HepG2 (cell line): ENCODE data around the gene GGA1. TPM values are rescaled to one million over a fixed set of nuclear protein-coding genes. Genes with fewer than 3 reads are reported as not detected.
A peak's percentile ranks its signal among the peaks of the same experiment; 100 is the strongest.

Experiments used
- ATAC-seq: fragments of 200-7000 bp; cut with Tn5 transposase; 3 replicates; pipeline ENCODE4 v1.9.1; 2020; ENCODE audit warnings: mild to moderate bottlenecking, moderate library complexity
- BruUV-seq: library from RNA; stranded (reverse); fragments of 400-500 nt; replicated peaks from 2 replicates; lab custom pipeline; 2021; lab: Mats Ljungman, UMichigan
- CTCF ChIA-PET: fragments of 300-600 bp; formaldehyde crosslinking; extraction: SDS; loops from one replicate; lab custom pipeline; 2021; ENCODE audit warnings: low total read pairs, inconsistent platforms, low intra/inter-chr PET ratio; lab: Yijun Ruan, JAX
- POLR2A ChIA-PET: fragments of 350-600 bp; sonication (Branson Sonifier 250); formaldehyde crosslinking; loops from one replicate; lab custom pipeline; 2020; ENCODE audit warnings: antibody characterized with exemption, inconsistent platforms; lab: Yijun Ruan, JAX
- DNase-seq: peaks from one replicate; pipeline ENCODE4 v3.0.0-alpha.2; 2015; ENCODE audit warnings: low spot score
- FAIRE-seq: peaks from 3 replicates; lab custom pipeline; 2011; peaks lifted over from hg19 to GRCh38; lab: Jason Lieb, UNC
- H2AFZ ChIP-seq: one replicate; pipeline ENCODE4 v1.6.1; 2011; ENCODE audit warnings: low read length, inconsistent platforms
- H3K27ac ChIP-seq: fragments of 300-600 bp; 3 replicates; pipeline ENCODE4 v1.8.0; 2011; ENCODE audit warnings: mixed run types, mild to moderate bottlenecking, mixed read lengths, low read length, inconsistent platforms; ENCODE audit not compliant: insufficient read depth; ENCODE audit errors: extremely low read length
- H3K27me3 ChIP-seq, 2 experiments: fragments of 200-600 bp in 1 of 2; 2 replicates in 1 of 2; 3 replicates in 1 of 2; pipeline versions ENCODE4 v1.6.0 to v1.8.0; 2011; ENCODE audit warnings: low read length in 2 of 2, mild to moderate bottlenecking in 2 of 2, moderate library complexity in 2 of 2, inconsistent platforms in 1 of 2; ENCODE audit not compliant: insufficient read depth in 2 of 2, control insufficient read depth in 1 of 2
- H3K36me3 ChIP-seq, 2 experiments: fragments of 200-600 bp in 1 of 2; replicated peaks in 1 of 2; 2 replicates in 1 of 2; 3 replicates in 1 of 2; pipeline versions ENCODE4 v1.5.1 to v1.8.0; 2011; ENCODE audit warnings: low read length in 2 of 2, inconsistent platforms in 1 of 2; ENCODE audit not compliant: insufficient read depth in 2 of 2, control insufficient read depth in 1 of 2
- H3K4me1 ChIP-seq: 2 replicates; pipeline ENCODE4 v1.5.1; 2012; ENCODE audit warnings: low read length, inconsistent platforms; ENCODE audit not compliant: insufficient read depth
- H3K4me2 ChIP-seq: 2 replicates; pipeline ENCODE4 v1.6.0; 2011; ENCODE audit warnings: low read depth, low read length, inconsistent platforms
- H3K4me3 ChIP-seq, 3 experiments: fragments of 200-600 bp in 1 of 3; sonication (generic), shearing (Covaris generic) in 1 of 3; replicated peaks in 1 of 3; 2 replicates each; pipeline ENCODE4 v1.5.1; 2011 to 2016; ENCODE audit warnings: low read length in 3 of 3, inconsistent platforms in 2 of 3, low read depth in 2 of 3, mild to moderate bottlenecking in 2 of 3, control low read depth in 1 of 3, mixed read lengths in 1 of 3; ENCODE audit not compliant: insufficient read depth in 1 of 3
- H3K79me2 ChIP-seq: one replicate; pipeline ENCODE4 v1.6.1; 2011; ENCODE audit warnings: low read length, inconsistent platforms; ENCODE audit not compliant: insufficient read depth
- H3K9ac ChIP-seq: 2 replicates; pipeline ENCODE4 v1.6.0; 2011; ENCODE audit warnings: mild to moderate bottlenecking, low read depth, low read length, inconsistent platforms; ENCODE audit not compliant: insufficient read depth
- H3K9me3 ChIP-seq: 2 replicates; pipeline ENCODE4 v1.5.1; 2012; ENCODE audit warnings: mild to moderate bottlenecking, low read length
- H4K20me1 ChIP-seq: 2 replicates; pipeline ENCODE4 v1.6.0; 2011; ENCODE audit warnings: inconsistent platforms, mild to moderate bottlenecking, low read length, moderate library complexity; ENCODE audit not compliant: insufficient read depth
- AKAP8 ChIP-seq: sonication (generic); formaldehyde crosslinking; IDR thresholded peaks from 2 replicates; pipeline ENCODE4 v1.5.1; 2020; ENCODE audit warnings: mild to moderate bottlenecking, missing genetic modification reagents
- CERS6 ChIP-seq: sonication (generic); formaldehyde crosslinking; IDR thresholded peaks from 2 replicates; pipeline ENCODE4 v1.5.0; 2020; ENCODE audit warnings: missing genetic modification reagents
- DNMT3B ChIP-seq: conservative IDR thresholded peaks from 2 replicates; pipeline ENCODE4 v1.6.1; 2016; ENCODE audit warnings: missing biosample characterization, control low read depth
- EP300 ChIP-seq, 3 experiments: sonication (generic) in 1 of 3; formaldehyde crosslinking in 1 of 3; IDR thresholded peaks; 2 replicates each; pipeline versions ENCODE4 v1.5.1 to v1.6.1; 2011 to 2020; ENCODE audit warnings: low read depth in 2 of 3, low read length in 2 of 3, borderline replicate concordance in 1 of 3, improper control_type of control experiment in 1 of 3, mild to moderate bottlenecking in 1 of 3, missing genetic modification reagents in 1 of 3, moderate library complexity in 1 of 3
- ISX ChIP-seq: sonication (generic); formaldehyde crosslinking; conservative IDR thresholded peaks from 2 replicates; pipeline ENCODE4 v1.5.0; 2020; ENCODE audit warnings: missing genetic modification reagents
- KLF6 ChIP-seq: IDR thresholded peaks from 2 replicates; pipeline ENCODE4 v1.8.0; 2016; ENCODE audit warnings: missing biosample characterization, missing genetic modification reagents
- MTA1 ChIP-seq: sonication (generic); formaldehyde crosslinking; IDR thresholded peaks from 2 replicates; pipeline ENCODE4 v1.4.0; 2020; ENCODE audit warnings: missing genetic modification reagents, mild to moderate bottlenecking, borderline replicate concordance
- RFX1 ChIP-seq: fragments of 450-650 bp; IDR thresholded peaks from 2 replicates; pipeline ENCODE4 v1.6.1; 2017
- SMYD3 ChIP-seq: sonication (generic); formaldehyde crosslinking; IDR thresholded peaks from 2 replicates; pipeline ENCODE4 v1.8.1; 2023; ENCODE audit warnings: mild to moderate bottlenecking, missing genetic modification reagents
- SOX13 ChIP-seq, 3 experiments: fragments of 450-650 bp in 1 of 3; sonication (generic) in 1 of 3; formaldehyde crosslinking in 1 of 3; IDR thresholded peaks in 2 of 3; conservative IDR thresholded peaks in 1 of 3; 2 replicates each; pipeline versions ENCODE4 v1.5.0 to v1.6.1; 2016 to 2020; ENCODE audit warnings: antibody characterized with exemption in 1 of 3, mild to moderate bottlenecking in 1 of 3, missing compliant biosample characterization in 1 of 3, missing genetic modification reagents in 1 of 3, moderate library complexity in 1 of 3
- SPEN ChIP-seq: sonication (generic); formaldehyde crosslinking; IDR thresholded peaks from 2 replicates; pipeline ENCODE4 v1.5.1; 2020; ENCODE audit warnings: low read depth, mild to moderate bottlenecking, missing genetic modification reagents
- TCF7 ChIP-seq: sonication (generic); IDR thresholded peaks from 2 replicates; pipeline ENCODE4 v1.6.1; 2016; ENCODE audit warnings: antibody characterized with exemption, low read depth
- TOE1 ChIP-seq: sonication (generic); formaldehyde crosslinking; IDR thresholded peaks from 2 replicates; pipeline ENCODE4 v1.4.0; 2020; ENCODE audit warnings: mild to moderate bottlenecking, missing genetic modification reagents
- YEATS2 ChIP-seq: sonication (generic); formaldehyde crosslinking; IDR thresholded peaks from 2 replicates; pipeline ENCODE4 v1.4.0; 2020; ENCODE audit warnings: missing genetic modification reagents, borderline replicate concordance
- ZNF225 ChIP-seq: sonication (generic); formaldehyde crosslinking; IDR thresholded peaks from 2 replicates; pipeline ENCODE4 v1.4.0; 2020; ENCODE audit warnings: mild to moderate bottlenecking, missing genetic modification reagents
- ZNF256 ChIP-seq: sonication (generic); formaldehyde crosslinking; conservative IDR thresholded peaks from 2 replicates; pipeline ENCODE4 v1.4.0; 2020; ENCODE audit warnings: missing genetic modification reagents
- ZNF296 ChIP-seq: sonication (generic); formaldehyde crosslinking; conservative IDR thresholded peaks from 2 replicates; pipeline ENCODE4 v1.5.0; 2020; ENCODE audit warnings: mild to moderate bottlenecking, missing genetic modification reagents
- ZNF30 ChIP-seq: sonication (generic); formaldehyde crosslinking; IDR thresholded peaks from 2 replicates; pipeline ENCODE4 v1.5.0; 2020; ENCODE audit warnings: mild to moderate bottlenecking, missing genetic modification reagents
- ZNF343 ChIP-seq: sonication (generic); formaldehyde crosslinking; IDR thresholded peaks from 2 replicates; pipeline ENCODE4 v1.4.0; 2020; ENCODE audit warnings: mild to moderate bottlenecking, missing genetic modification reagents
- ZNF549 ChIP-seq: sonication (generic); formaldehyde crosslinking; IDR thresholded peaks from 2 replicates; pipeline ENCODE4 v1.5.0; 2020; ENCODE audit warnings: missing genetic modification reagents
- ZNF563 ChIP-seq: sonication (generic); formaldehyde crosslinking; IDR thresholded peaks from 2 replicates; pipeline ENCODE4 v1.8.0; 2022; ENCODE audit warnings: mild to moderate bottlenecking, moderate library complexity, missing genetic modification reagents
- ZNF709 ChIP-seq: sonication (generic); formaldehyde crosslinking; IDR thresholded peaks from 2 replicates; pipeline ENCODE4 v1.5.0; 2020; ENCODE audit warnings: mild to moderate bottlenecking, missing genetic modification reagents
- ZSCAN31 ChIP-seq: sonication (generic); formaldehyde crosslinking; IDR thresholded peaks from 2 replicates; pipeline ENCODE4 v1.5.0; 2020; ENCODE audit warnings: low read depth, mild to moderate bottlenecking, missing genetic modification reagents
- WGBS: methylation state at CpG from one replicate; pipeline ENCODE4 v1.1.6; 2017; ENCODE audit warnings: low lambda C conversion rate; 5-methylcytosine and 5-hydroxymethylcytosine counted together
- in situ Hi-C: cut with HindIII; loops from 2 replicates; pipeline ENCODE4 v1.10.0; 2017; ENCODE audit warnings: low pct_unique_long_range_greater_than_20kb; ENCODE audit not compliant: extremely low pct_ligation_motif_present
- intact Hi-C: fragments of 100-400 bp; cut with micrococcal nuclease; formaldehyde crosslinking; loops from one replicate; pipeline ENCODE4 v1.10.0; 2022; ENCODE audit not compliant: unreplicated experiment
- polyA plus RNA-seq, 8 experiments: library from polyadenylated mRNA; depleted of rRNA in 3 of 8; stranded (reverse) in 7 of 8; unstranded in 1 of 8; fragments of >200 nt; fragmentation: Illumina TruSeq in 4 of 8; extraction: Trizol in 4 of 8; gene quantifications; 2 replicates each; pipeline versions ENCODE4 v1.2.1 to v1.2.3, GENCODE V29; 2011 to 2016; ENCODE audit warnings: low read depth in 4 of 8, missing spikeins in 1 of 8, mixed read lengths in 1 of 8; ENCODE audit not compliant: insufficient read depth in 1 of 8
- total RNA-seq, 5 experiments: library from RNA; depleted of rRNA; stranded (reverse); fragments of >200 nt; fragmentation: Illumina TruSeq; extraction: Trizol; gene quantifications; 2 replicates each; pipeline ENCODE4 v1.2.3, GENCODE V29; 2016; ENCODE audit warnings: low read depth in 1 of 5

The GGA1 gene
- total and polyA plus RNA-seq, 2 of the 13 experiments (the other 11 are each of a cell fraction or from before 2014, with no cell fraction given), result 29.1 to 87.2 TPM

- TF ChIP-seq EP300 (IDR thresholded peaks at IDR 0.05; ENCODE audit: low read depth in 2 of 2, low read length in 2 of 2) (peak in 1 of 2 experiments; percentile 4; a peak in 1 of 4 replicates), EP300 (CRISPR knock-in tag; IDR thresholded peaks at IDR 0.05; ENCODE audit: borderline replicate concordance) (no peak), DNMT3B (CRISPR knock-in tag) (no peak), ISX (CRISPR knock-in tag) (no peak), RFX1 (no peak), ZNF296 (CRISPR knock-in tag) (0 out of 2 replicates have a peak, but pooled peaks have one; percentile 44), ZNF30 (CRISPR knock-in tag) (no peak), TOE1 (CRISPR knock-in tag) (0 out of 2 replicates have a peak, but pooled peaks have one; percentile 14), KLF6 (CRISPR knock-in tag) (no peak), ZNF709 (CRISPR knock-in tag) (no peak), SPEN (CRISPR knock-in tag) (peak; percentile 74)
Measured at GRCh38 chr22:37633625-37634416, 25.2 kb downstream of the GGA1 start (continued).

- Histone ChIP-seq H3K79me2 (no peaks in the 10 kb centered on the region), H3K9ac (peak overlapping the region; percentile 63), H3K27me3 (no peaks in the 10 kb centered on the region), H2AFZ (no peak overlapping the region), H3K27ac (peak overlapping the region; percentile 84), H3K36me3 (no peaks in the 10 kb centered on the region; a peak in 1 of 5 replicates), H3K4me3 (peak overlapping the region; percentile 31 to 69 (median 51); a peak in 5 of 6 replicates), H3K4me1 (peaks cover 88% of the 10 kb centered on the region), H4K20me1 (no peaks in the 10 kb centered on the region), H3K4me2 (peak overlapping the region; percentile 94), H3K9me3 (no peaks in the 10 kb centered on the region)
- WGBS, result 0% methylated on average over 7 of the region's 8 CpGs
- POLR2A ChIA-PET, result interaction anchor here (0.6 to 15.8 kb wide), 15 partner anchors 8 to 262 kb away, joined by 3 to 242 read pairs (median 4); partner anchors contain the start of genes GCAT, GGA1, NOL12 and PDXP
- CTCF ChIA-PET, result interaction anchor here (0.7 to 1.5 kb wide), 2 partner anchors 11 to 47 kb away, joined by 3 to 4 read pairs; no protein-coding TSS in a partner anchor
- DNase-seq, result no peak
- ATAC-seq, result peak; percentile 3
- BruUV-seq, result TSS peak; percentile 11
- in situ Hi-C loops (no loop called here), intact Hi-C loops (no loop called here)
- no peak for FAIRE-seq
- TF ChIP-seq AKAP8 (CRISPR knock-in tag) (no peak), ZNF225 (CRISPR knock-in tag) (no peak), YEATS2 (CRISPR knock-in tag) (no peak), TCF7 (no peak), ZNF256 (CRISPR knock-in tag) (no peak), SMYD3 (CRISPR knock-in tag) (no peak), SOX13 (IDR thresholded peaks at IDR 0.05) (no peak; the same call in 1 of the 2 replicates), SOX13 (CRISPR knock-in tag; conservative IDR thresholded peaks at IDR 0.05 in 1 of 2, IDR thresholded peaks at IDR 0.05 in 1 of 2) (no peak), ZSCAN31 (CRISPR knock-in tag) (0 out of 2 replicates have a peak, but pooled peaks have one; percentile 14), ZNF549 (CRISPR knock-in tag) (no peak), CERS6 (CRISPR knock-in tag) (no peak), ZNF343 (no peak), MTA1 (CRISPR knock-in tag) (no peak), ZNF563 (CRISPR knock-in tag) (no peak)
Measured at GRCh38 chr22:37634417-37634924, 25.8 kb downstream of the GGA1 start.
